Astrocyte of the cerebellum (primary cell): ENCODE results near the gene INO80E.
"Not testable (repeated sequence)": the region's sequence is repeated elsewhere in the genome, so short reads cannot be mapped to it uniquely, and the experiment has no call there.

Source experiments
- DNase-seq: peaks from one replicate; pipeline ENCODE4 v3.0.0-alpha.2; 2011; ENCODE audit warnings: low read depth
- H3K4me3 ChIP-seq: 2 replicates; pipeline ENCODE4 v1.5.1; 2011; ENCODE audit warnings: mild to moderate bottlenecking, low read depth, low read length, moderate library complexity
- CTCF ChIP-seq: IDR thresholded peaks from 2 replicates; pipeline ENCODE4 v1.5.1; 2012; ENCODE audit warnings: low read length, low read depth, moderate library complexity, mild to moderate bottlenecking; ENCODE audit errors: missing control alignments
- in situ Hi-C: cut with HindIII; loops from 2 replicates; pipeline ENCODE4 v1.10.0; 2017; ENCODE audit warnings: low sequenced_read_pairs

Gene INO80E

DNA sequence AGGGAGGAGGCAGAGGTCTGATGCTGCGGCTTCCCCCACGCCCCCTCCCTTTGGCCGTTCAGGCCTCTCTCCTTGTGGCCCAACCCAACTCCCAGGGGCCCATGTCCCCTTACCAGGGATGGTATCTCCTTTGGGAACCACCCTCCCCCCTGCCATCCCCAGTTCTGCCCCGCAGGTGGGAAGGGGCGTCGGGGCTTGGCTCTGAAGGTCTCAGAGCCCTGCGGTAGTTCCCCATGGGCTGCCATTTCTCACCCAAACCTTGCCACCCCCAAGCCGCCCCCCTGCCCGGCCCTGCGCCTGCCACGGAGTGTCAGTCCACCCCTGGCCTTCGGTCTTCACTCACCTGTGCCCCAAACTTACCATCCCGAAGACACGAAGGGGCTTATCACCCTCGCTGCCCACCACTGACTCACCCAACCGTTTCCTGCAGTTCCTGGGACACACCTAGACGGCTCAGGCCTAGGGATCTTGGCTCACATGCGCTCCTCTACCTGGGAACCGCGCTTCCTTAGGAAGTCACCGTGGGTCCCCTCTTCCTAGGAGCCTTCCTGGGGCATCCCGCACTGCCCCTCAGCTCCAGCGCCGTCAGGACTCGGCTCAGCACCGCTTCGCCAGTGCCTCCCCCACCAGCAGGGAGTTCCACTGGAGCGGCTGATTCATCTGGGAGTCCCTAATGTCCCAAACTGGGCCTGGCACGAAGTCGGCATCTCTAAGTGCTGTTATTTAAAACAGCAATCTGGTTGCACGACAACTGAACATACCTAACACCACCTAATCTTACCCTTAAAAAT lies 15.9 kb downstream of the INO80E start:
- in situ Hi-C loops: no loop called here
- TF ChIP-seq CTCF: no peak
- no peak for DNase-seq
- no peak overlapping the region for H3K4me3 ChIP-seq

GRCh38 chr16:30012598-30012997 lies 16.6 kb downstream of the INO80E start:
- H3K4me3 ChIP-seq, DNase-seq, in situ Hi-C loops: not testable (repeated sequence)

GRCh38 chr16:30015450-30015849 lies 19.4 kb downstream of the INO80E start:
- in situ Hi-C loops, H3K4me3 ChIP-seq, DNase-seq: not testable (repeated sequence)

GRCh38 chr16:30016555-30017276 lies 20.7 kb downstream of the INO80E start:
- no peak for DNase-seq
- in situ Hi-C loops: no loop called here
- TF ChIP-seq CTCF: no peak
- H3K4me3 ChIP-seq: no peak overlapping the region

- H3K4me3 ChIP-seq: no peak overlapping the region
- DNase-seq: no peak
- in situ Hi-C loops: no loop called here
- TF ChIP-seq CTCF: no peak
These were observed 21.2 kb downstream of the INO80E start for GRCh38 chr16:30017277-30017656.

GRCh38 chr16:30017937-30018336 lies 21.9 kb downstream of the INO80E start:
- in situ Hi-C loops, H3K4me3 ChIP-seq, DNase-seq: not testable (repeated sequence)

- no peak overlapping the region for H3K4me3 ChIP-seq
- no peak for TF ChIP-seq CTCF
- in situ Hi-C loops: no loop called here
- no peak for DNase-seq
These were observed 22.7 kb downstream of the INO80E start for GRCh38 chr16:30018731-30019158.

GRCh38 chr16:30022887-30023286 lies 26.8 kb downstream of the INO80E start, which contains the start of gene C16orf92:
Gene C16orf92 (plus strand): TSS chr16:30023198. CDS start chr16:30023341, 143 bp downstream.
- no peak for TF ChIP-seq CTCF
- DNase-seq: no peak
- in situ Hi-C loops: no loop called here
- H3K4me3 ChIP-seq: no peak within 1 kb of the TSS
